GM21515 (cell line): ENCODE results near the gene LIFR.
"Not testable (repeated sequence)": the region's sequence is repeated elsewhere in the genome, so short reads cannot be mapped to it uniquely, and the experiment has no call there.

ENCODE experiments used
- ATAC-seq: cut with Tn5 transposase; IDR thresholded peaks from one replicate; pipeline ENCODE4 v1.9.1; 2021; ENCODE audit not compliant: unreplicated experiment

Gene LIFR

GRCh38 chr5:38581597-38581996 lies 25.2 kb upstream of the LIFR start:
- ATAC-seq = no peak

DNA sequence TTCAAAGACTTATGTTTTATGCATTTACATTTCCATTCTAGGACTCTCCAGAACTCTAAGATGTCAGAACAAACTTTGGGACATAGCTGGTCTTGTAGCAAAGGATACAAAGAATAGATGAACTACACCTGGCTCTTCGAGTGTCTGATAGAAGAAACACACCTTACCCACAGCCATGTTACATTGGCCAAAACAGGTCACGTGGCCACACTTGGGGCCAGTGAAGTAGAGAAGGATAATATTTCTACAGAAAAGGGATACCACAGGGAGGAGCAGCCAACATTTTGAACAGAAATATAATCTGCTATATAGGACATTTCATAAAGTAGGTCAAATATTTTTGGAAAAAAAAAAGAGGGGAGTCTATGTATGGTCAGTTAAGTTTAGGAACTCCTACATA lies 22.7 kb upstream of the LIFR start:
- ATAC-seq = no peak

DNA sequence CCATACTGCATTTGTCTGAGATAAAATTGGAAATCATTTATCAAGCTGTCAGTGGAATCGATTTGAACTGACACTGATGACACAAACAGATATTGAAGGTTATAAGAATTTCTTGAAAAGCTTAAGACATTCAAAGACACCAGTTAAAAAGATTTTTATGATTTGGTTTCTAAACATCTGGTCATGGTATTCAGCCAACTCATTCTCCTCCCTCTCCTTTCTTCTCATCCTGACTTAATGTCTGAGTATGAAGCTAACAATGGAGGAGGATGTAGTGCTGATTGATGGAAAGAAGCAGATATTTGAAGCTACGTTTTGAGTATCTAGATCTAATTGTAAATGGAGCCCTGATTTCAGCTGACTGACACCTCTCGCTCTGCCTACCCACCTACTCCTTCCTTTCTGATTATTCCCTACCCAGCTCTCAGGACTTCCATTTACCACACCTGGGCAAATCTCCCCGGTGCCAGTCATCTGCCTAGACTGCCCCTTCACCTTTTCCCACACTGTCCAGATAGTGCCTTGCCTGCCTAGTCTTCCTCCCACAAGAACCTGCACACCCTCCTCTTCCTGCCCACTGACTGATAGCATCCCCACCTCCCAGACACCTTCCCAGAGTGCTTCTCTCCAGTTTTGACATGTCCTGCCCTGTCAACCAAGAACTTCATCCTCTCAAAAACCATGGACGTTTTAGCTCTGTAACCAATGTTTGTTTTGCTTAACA lies 20.7 kb upstream of the LIFR start:
- ATAC-seq = no peak

- no peak for ATAC-seq
Observed at GRCh38 chr5:38576442-38576841, 20.0 kb upstream of the LIFR start.

- ATAC-seq = no peak
Observed at GRCh38 chr5:38575476-38575875, 19.0 kb upstream of the LIFR start.

DNA sequence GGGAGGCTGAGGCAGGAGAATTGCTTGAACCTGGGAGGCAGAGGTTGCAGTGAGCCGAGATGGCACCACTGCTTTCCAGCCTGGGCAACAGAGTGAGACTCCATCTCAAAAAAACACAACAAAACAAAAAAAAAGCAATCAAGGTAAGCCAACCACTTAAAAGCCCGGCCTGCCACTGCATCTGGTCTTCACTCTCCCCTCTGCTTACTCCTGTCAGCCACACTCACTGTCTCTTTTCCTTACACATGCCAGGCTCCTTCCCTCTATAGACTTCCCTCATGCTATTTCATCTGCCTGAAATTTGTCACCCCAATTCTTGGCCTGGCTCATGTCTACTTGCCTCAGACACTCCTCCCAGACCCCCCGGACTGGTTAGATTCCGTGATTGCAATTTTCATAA lies 17.6 kb upstream of the LIFR start:
- no peak for ATAC-seq

- ATAC-seq = no peak
Observed at GRCh38 chr5:38573521-38573920, 17.1 kb upstream of the LIFR start.

DNA sequence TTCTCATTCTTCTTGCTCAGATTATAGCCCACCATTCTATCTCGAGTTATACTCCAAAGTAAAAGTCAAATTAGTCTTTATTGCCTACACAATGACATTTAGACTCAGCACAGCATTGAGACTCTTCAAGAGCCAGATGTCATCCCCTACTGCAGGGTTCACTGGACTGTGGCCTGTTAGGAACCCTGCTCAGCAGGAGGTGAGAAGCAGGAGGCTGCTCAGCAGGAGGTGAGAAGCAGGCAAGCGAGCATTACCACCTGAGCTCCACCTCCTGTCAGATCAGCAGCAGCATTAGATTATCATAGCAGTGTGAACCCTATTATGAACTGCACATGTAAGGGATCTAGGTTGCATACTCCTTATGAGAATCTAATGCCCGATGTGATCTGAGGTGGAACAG lies 12.7 kb upstream of the LIFR start:
- ATAC-seq = no peak

DNA sequence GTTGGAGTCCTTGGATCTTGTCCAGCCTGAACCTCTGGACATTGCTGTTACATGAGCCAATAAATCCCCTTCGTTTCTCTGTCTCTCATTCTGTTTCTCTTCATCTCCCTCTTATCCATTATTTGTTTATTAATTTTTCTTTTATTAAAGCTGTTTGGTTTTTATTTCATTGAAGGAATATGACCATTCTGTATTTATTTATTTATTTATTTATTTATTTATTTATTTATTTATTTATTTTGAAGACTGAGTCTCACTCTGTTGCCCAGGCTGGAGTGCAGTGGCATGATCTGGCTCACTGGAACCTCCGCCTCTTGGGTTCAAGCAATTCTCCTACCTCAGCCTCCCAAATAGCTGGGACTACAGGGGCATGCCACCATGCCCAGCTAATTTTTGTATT lies 10.9 kb upstream of the LIFR start:
- ATAC-seq = not testable (repeated sequence)

GRCh38 chr5:38563624-38564023 lies 7.2 kb upstream of the LIFR start:
- ATAC-seq = no peak

GRCh38 chr5:38562444-38563210 lies 6.2 kb upstream of the LIFR start:
- ATAC-seq = no peak

DNA sequence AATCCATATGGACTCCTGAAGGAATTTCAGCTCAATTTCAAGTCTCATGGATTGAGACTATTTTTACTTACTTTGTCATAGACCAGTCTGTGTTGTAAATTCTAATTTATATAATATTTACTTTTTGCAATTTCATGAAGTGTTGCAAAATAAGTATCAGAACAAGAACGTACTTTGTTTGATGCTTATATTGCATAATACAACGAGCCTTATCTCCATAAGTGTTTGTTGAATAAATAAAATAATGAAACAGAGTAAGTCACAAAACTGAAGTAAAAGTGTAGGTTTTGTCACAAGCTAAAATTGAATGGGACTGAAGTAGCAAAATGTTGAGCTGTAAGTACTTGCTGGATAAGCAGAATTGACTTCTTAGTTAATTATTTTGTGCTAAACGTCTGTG lies 3.0 kb upstream of the LIFR start:
- ATAC-seq = no peak

GRCh38 chr5:38557792-38558191 lies 1.3 kb upstream of the LIFR start:
- ATAC-seq = no peak

GRCh38 chr5:38557308-38557710 lies 863 bp upstream of the LIFR start:
- ATAC-seq = no peak

DNA sequence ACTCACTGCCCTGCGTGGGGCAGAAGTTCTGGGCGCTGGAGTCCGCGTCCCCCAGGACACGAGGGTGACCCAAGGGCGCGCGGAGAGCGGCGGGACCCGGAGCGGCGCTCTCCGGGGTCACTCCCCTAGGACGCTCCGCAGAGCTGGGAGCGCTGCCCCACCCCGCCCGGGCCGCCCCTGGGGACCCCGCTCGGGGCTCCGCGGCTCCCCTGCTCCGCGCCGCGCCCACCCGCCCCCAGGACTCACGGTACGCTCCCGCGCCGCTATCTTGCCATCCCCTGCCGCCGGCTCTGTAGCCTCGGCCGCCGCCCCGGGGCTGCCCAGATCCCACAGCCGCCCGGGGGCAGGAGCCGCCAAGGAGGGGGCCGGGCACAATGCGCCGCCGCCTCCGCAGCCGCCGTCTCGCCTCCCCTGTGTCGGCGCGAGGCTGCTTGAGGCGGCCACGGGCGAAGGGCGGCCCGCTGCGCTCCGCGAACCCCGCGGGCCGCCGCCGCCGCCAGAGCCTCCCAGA lies 303 bp downstream of the LIFR start:
- ATAC-seq = no peak

DNA sequence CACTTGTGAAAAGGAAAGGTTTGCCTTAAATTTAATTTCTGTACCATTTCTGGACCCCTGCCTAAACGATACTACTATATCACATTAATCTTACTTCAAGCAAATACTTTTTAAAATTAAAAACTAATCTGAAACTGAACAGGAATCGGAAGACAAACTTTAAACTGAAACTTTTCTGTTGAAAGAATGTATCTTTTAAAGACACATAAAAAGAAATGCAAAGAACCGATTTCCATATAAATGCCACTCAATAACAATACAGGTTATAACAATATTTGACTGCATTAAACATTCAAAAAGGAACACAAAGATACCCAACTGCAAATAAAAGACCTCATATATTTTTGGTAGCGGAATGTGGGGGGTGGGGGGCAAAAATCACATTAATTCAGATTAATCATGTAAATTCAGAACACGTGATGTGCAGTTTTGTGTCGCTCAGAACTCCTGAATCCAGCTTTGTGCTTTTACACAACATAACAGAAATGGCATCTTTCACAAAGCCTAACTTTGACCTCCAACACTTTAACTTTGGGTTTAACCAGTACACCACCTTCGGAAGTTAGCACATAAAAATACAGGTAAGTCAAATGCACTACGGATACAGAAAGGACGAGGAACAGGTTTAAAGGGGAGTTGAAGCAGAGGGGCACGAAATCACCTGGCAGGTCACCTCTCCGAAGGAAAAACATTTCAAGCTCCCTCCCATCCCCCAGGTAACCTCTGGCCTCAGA lies 925 bp downstream of the LIFR start:
- no peak for ATAC-seq

DNA sequence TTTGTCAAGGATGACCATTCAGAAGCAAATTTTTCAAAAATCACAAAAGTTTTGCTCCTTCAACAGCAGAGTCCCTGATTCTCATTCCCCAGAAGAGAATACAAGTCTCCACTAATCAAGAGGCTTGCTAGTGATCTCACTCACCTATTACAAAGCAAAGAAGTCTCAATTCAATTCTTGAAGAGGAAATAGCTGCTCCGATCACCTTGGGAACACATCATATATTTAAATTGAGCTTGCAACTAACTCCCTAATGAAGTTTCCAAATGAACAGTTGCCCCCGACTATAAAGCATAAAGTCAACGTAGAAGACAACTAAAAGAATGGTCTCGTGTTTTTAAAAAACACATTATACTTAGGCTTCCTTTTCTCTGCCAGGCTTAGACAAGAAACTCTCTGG lies 1.6 kb downstream of the LIFR start:
- no peak for ATAC-seq

GRCh38 chr5:38554403-38554802 lies 2.0 kb downstream of the LIFR start:
- ATAC-seq = no peak

DNA sequence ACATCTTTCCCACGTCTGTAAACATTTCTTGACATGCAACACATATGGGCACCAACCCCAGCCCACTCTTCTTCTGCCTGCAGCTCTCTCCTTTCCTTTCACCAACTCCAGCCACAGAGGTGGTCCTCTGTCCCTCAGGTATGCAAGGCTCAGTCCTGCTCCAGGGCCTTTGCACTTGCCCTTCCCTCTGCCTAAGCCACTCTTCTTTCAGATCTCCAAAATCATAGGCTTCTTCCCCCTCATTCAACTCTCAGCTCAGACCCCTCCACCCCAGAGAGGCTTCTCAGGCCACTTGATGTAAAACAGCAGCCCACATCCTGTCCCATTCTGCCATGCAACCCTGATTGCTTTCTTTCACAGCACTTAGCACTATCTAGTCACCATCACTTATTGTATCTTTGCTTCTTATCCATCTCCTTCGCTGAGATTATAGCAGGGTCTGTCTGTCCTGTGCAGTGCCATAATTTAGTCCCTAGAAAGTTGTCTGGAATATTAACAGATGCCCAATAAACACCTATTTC lies 3.4 kb downstream of the LIFR start:
- ATAC-seq = no peak

GRCh38 chr5:38551030-38552017 lies 5.1 kb downstream of the LIFR start:
- ATAC-seq = peak; percentile 54
